ENCODE measurements around the gene GPR143.
"Not testable (repeated sequence)": the region's sequence is repeated elsewhere in the genome, so short reads cannot be mapped to it uniquely, and the experiment has no call there.

The GPR143 gene

DNA sequence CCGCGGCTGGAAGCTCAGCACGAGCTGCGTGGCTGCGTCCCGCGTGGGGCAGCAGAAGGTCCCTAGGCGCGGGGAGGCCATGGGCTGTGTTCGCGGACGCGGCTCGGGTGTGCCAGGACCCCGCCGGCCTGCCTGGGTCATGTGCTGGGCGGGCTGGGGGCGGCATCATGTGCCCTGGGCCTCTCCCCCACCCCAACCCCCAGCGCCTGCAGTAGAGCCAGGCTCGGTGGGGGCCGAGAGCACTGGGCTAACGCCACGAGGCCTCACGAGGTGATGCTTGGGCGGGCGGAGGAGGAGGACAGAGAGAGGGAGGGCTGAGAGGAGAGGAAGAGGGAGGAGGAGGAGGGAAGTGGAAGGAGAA, at the start of gene GPR143:
TSS of gene GPR143 (minus strand) at position 111 of the 361 bp plus-strand sequence. CDS start at position 81, 30 bp downstream.
- no peak for DNase-seq

- not testable (repeated sequence) for DNase-seq
Measured at GRCh38 chrX:9811086-9811485, 45.4 kb upstream of the GPR143 start.

GRCh38 chrX:9809876-9810275, 44.2 kb upstream of the GPR143 start:
- DNase-seq: not testable (repeated sequence)

- no peak for DNase-seq
Measured at GRCh38 chrX:9807355-9808182, 41.9 kb upstream of the GPR143 start.

GRCh38 chrX:9805956-9806355, 40.3 kb upstream of the GPR143 start:
- no peak for DNase-seq

DNA sequence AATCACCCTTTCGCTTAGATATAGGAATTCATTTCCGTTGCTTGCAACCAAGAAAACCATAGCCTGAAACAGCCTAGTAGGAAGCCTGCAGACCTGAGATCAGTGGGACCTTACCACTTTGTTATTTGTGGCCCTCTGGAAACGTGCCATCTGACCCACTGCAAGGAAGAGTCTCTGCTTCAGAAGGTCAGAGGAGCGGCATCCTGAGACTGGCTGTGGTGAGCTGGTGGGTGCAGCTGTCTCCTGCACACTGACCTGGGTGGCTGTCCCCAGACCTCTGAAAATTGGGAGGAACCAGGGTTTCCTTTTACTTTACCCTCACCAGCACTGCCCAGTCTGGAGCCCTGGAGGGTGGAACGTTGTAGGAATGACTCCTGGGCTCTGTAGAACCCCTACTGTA, 38.8 kb upstream of the GPR143 start:
- DNase-seq: no peak

- no peak for DNase-seq
Measured at GRCh38 chrX:9802737-9803136, 37.1 kb upstream of the GPR143 start.

DNA sequence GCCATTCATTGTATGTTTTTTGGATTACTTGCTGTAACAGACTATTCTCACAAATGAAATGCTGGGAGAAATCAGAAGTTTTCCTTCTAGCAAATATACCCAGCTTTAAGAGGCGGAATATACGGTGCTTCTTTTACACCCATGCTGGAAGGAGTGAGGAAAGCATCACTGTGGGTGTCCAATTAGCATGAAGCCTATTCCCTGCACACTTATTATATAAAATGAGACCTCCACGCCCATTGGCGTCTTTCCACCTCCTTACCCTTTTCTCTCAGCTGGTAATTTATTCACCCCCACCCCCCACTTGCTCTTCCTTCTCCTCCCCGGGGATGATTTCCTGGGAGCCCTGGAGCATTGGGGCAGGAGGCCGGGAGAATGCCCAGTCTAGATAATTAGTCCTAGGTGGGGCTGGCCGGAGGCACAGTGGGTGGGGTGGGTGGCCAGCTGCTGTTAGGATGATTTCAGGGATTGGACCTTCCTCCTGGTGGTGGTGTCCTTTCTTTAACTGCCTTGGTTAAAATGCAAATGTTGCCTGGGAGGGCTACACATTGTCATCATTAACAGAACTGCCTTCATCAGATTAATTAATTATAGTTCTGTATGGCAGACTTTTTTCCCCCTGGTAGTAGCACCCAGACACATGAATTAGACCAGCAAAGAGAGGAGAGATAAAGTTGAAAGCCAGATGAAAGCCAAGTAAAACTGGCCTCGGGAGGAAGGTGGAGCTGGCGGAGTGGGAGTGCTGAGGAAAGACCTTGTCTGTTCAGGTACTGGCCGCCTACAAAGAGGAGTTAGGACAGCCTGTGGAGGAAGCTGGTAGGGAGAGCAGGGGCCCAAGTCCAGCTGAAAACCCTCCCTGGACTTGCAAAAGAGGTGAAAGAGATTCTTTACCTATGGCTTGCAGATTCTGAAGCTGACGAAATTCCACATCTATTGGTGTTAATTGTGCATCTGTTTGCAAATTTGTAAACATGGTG, 32.0 kb upstream of the GPR143 start:
- no peak for DNase-seq

DNA sequence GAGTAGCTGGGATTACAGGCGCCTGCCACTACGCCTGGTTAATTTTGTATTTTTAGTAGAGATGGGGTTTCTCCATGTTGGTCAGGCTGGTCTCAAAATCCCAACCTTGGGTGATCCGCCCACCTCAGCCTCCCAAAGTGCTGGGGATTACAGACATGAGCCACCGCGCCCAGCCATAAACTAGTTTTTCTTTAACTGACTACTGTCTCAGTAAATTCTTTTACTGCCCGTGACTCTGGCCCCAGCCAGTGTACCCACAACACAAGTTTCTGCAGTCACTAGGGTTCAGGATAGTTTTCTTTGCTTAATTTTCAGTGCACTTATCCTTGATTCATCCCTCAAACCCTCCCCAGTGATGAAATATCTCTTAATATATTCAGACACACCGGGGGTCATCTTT, 28.8 kb upstream of the GPR143 start:
- no peak for DNase-seq

DNA sequence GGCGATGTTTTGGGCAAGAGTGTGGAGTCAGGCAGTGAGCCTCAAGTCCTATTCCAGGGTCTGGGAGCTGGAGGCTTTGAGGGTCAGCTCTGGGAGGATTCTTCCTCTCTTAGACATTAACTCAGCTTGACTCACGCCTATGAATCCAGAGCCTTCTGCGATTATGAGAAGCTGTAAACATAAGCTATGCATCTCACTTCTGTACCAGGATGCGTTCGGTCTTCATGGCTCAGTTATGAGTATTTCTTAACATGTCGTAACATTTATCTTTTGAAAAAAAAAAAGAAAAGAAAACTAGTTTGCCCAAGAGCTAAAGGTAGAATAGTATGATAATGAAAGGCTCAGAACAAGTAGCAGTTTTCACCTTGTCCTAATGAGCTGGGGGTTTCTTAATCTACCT, 25.2 kb upstream of the GPR143 start:
- DNase-seq: no peak

- no peak for DNase-seq
Measured at GRCh38 chrX:9789555-9789954, 23.9 kb upstream of the GPR143 start.

GRCh38 chrX:9788911-9789310, 23.3 kb upstream of the GPR143 start:
- DNase-seq: peak; percentile 31

DNA sequence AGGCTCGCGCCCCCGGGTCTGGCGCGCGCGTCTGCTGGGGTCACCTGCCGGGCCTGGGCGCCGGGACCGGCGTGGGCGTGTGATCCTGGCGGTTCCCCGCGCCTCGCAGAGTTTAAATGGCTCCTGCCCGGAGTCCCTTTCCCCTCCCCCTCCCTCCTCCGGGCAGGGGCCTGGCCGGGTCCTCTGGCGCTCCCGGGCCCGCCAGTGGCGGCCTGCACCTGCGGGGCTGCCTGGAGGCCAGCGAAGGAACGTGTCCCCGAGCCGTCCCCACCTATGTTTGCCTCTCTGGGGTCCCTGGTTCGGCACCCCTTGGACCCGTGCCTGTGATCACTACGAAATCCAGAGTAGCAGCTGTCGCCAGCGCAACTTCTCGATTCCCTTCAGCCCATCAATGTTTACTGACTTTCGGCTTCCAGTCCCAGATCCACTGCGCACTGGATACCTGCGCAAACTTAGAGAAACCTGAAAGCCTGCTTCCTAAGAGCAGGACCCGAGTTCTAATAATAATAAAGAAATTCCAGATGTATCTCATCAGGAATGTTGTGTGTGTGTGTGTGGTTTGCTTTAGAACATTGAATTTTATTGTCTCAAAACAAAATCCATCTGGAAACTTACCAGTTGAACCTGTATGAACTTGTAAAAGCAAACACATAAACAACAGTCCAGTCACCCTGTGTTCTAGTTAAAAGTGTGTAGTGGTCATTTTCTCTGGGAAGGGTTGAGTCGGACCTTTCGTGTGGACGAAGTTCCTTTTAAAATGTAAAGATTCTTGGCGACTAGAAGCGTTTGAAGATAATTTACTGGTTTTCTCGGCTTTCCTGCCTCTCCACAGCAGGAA, 21.4 kb upstream of the GPR143 start:
- DNase-seq: no peak

DNA sequence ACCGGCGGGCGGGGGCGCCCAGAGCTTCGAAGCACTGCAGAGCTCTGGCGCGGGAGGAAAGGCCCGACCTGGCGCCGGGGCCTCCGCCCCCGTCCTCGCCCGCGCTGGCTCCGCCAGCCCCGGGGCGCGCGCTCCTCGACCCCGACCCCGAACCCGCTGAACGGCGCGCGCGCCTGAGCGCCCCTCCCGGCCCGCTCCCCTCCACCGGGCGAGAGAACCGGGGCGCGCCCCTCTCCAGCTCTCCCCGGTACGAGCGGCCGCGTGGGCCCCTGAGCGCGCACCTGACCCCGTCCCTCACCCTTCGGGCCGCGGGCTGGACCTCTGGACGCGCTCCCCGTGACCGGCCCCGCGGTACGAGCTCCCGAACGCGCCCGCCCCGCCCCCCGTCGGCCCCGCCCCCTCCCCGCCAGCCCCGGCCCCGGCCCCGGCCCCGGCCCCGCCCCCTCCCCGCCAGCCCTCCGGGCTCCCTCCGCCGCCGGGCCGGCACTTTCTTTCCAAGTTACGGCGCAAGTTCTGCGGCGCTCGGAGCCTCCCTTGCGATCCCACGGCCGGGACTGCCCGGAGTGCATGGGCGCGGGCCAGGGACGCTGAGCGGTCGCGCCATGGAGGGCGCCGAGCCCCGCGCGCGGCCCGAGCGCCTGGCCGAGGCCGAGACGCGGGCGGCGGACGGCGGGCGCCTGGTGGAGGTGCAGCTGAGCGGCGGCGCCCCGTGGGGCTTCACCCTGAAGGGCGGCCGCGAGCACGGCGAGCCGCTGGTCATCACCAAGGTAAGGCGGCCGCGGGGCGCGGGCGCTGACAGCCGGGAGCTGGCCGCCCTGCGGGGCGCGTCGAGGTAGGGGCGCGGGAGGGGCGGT, 20.5 kb upstream of the GPR143 start, which contains the start of gene SHROOM2:
TSS of gene SHROOM2 (plus strand) at position 486 of the 854 bp plus-strand sequence. CDS start at position 603, 117 bp downstream.
- DNase-seq: no peak

GRCh38 chrX:9785254-9785943, 19.8 kb upstream of the GPR143 start:
- DNase-seq: no peak

GRCh38 chrX:9784332-9784731, 18.7 kb upstream of the GPR143 start:
- DNase-seq: no peak

GRCh38 chrX:9781941-9782340, 16.3 kb upstream of the GPR143 start:
- DNase-seq: no peak

GRCh38 chrX:9775930-9776329, 10.3 kb upstream of the GPR143 start:
- no peak for DNase-seq

DNA sequence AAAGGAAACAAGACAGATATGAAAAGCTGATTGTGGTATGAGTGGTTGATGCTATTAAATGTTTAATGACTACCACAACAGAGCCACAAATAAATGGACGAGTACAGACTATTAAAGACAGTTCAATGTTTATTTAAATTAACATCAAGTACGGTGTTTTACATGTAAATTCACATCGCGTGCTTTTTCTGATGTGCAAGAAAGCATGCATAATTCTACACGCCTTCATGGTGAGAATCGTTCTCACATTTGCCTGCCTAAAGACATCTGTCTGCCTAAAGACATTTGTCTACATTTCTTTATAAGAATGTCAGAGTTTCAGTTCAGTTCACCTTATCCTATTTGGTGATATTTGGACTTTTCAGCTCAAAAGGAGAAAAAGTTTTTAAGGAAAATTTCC, 7.3 kb upstream of the GPR143 start:
- DNase-seq: no peak

GRCh38 chrX:9770319-9770718, 4.7 kb upstream of the GPR143 start:
- DNase-seq: no peak

- DNase-seq: not testable (repeated sequence)
Measured at GRCh38 chrX:9768321-9768839, 2.7 kb upstream of the GPR143 start.

All from NCI-H2029 (cell line).